HG03354 (cell line): ENCODE data around the gene KCNF1.
"Not testable (repeated sequence)": the region's sequence is repeated elsewhere in the genome, so short reads cannot be mapped to it uniquely, and the experiment has no call there.

Experiments used
- ATAC-seq: cut with Tn5 transposase; IDR thresholded peaks from one replicate; pipeline ENCODE4 v1.9.1; 2021; ENCODE audit warnings: mild to moderate bottlenecking; ENCODE audit not compliant: unreplicated experiment, poor library complexity, severe bottlenecking

Gene KCNF1

GRCh38 chr2:10956006-10956790 is 44.5 kb downstream of the KCNF1 start:
- no peak for ATAC-seq

- no peak for ATAC-seq
Observed at GRCh38 chr2:10957391-10957790, 45.7 kb downstream of the KCNF1 start.

- ATAC-seq, result not testable (repeated sequence)
Observed at GRCh38 chr2:10958452-10958851, 46.7 kb downstream of the KCNF1 start.

- ATAC-seq, result no peak
Observed at GRCh38 chr2:10960606-10961489, 49.1 kb downstream of the KCNF1 start.

- ATAC-seq, result no peak
Observed at GRCh38 chr2:10961490-10961875, 49.7 kb downstream of the KCNF1 start.

- ATAC-seq, result no peak
Observed at GRCh38 chr2:10962004-10962403, 50.3 kb downstream of the KCNF1 start.

GRCh38 chr2:10963155-10963554 is 51.4 kb downstream of the KCNF1 start:
- no peak for ATAC-seq
